Mesothelial cell of epicardium (in vitro differentiated cells): ENCODE data around the gene CSMD2. TPM values are rescaled to one million over a fixed set of nuclear protein-coding genes. Genes with fewer than 3 reads are reported as not detected.

Experiments
- DNase-seq, 2 experiments: peaks; one replicate each; pipeline ENCODE4 v3.0.0; 2021; ENCODE audit warnings: low spot score in 2 of 2; ENCODE audit not compliant: unreplicated experiment in 2 of 2
- H3K27ac Mint-ChIP-seq: 2 replicates; pipeline ENCODE4 v1.8.0; 2021; ENCODE audit warnings: mixed read lengths
- H3K27me3 Mint-ChIP-seq: 2 replicates; pipeline ENCODE4 v1.8.0; 2021; ENCODE audit warnings: low read depth, mixed read lengths
- H3K36me3 Mint-ChIP-seq: 2 replicates; pipeline ENCODE4 v1.8.0; 2021; ENCODE audit warnings: mixed read lengths
- H3K4me1 Mint-ChIP-seq: 2 replicates; pipeline ENCODE4 v1.8.0; 2021; ENCODE audit warnings: mixed read lengths
- H3K4me3 Mint-ChIP-seq: 2 replicates; pipeline ENCODE4 v1.8.0; 2021; ENCODE audit warnings: mild to moderate bottlenecking, moderate library complexity, mixed read lengths
- H3K9me3 Mint-ChIP-seq: 2 replicates; pipeline ENCODE4 v1.8.0; 2021; ENCODE audit warnings: mixed read lengths
- CTCF ChIP-seq: fragments of 200-600 bp; sonication (generic); IDR thresholded peaks from one replicate; pipeline ENCODE4 v1.5.0; 2021; ENCODE audit warnings: antibody characterized with exemption; ENCODE audit not compliant: unreplicated experiment
- total RNA-seq: library from RNA; stranded (reverse); gene quantifications from 3 replicates; pipeline ENCODE4 v1.2.1, GENCODE V29; 2021

Gene CSMD2
- total RNA-seq, 1 donor from 2014 or later: 1.9 TPM

- H3K27me3 Mint-ChIP-seq: peaks cover 34% of the 10 kb centered on the region
- no peak for DNase-seq
- H3K36me3 Mint-ChIP-seq: no peaks in the 10 kb centered on the region
- H3K4me1 Mint-ChIP-seq: peaks cover 11% of the 10 kb centered on the region
- no peak overlapping the region for H3K27ac Mint-ChIP-seq
- H3K9me3 Mint-ChIP-seq: no peaks in the 10 kb centered on the region
- no peak for TF ChIP-seq CTCF
- no peak overlapping the region for H3K4me3 Mint-ChIP-seq
Observed at GRCh38 chr1:33849211-33849610, 315.8 kb downstream of the CSMD2 start.

- no peaks in the 10 kb centered on the region for H3K9me3 Mint-ChIP-seq
- DNase-seq: no peak
- peaks cover 28% of the 10 kb centered on the region for H3K27me3 Mint-ChIP-seq
- peaks cover 11% of the 10 kb centered on the region for H3K4me1 Mint-ChIP-seq
- TF ChIP-seq CTCF: no peak
- no peak overlapping the region for H3K4me3 Mint-ChIP-seq
- no peaks in the 10 kb centered on the region for H3K36me3 Mint-ChIP-seq
- H3K27ac Mint-ChIP-seq: no peak overlapping the region
Observed at GRCh38 chr1:33848205-33848937, 316.7 kb downstream of the CSMD2 start.

GRCh38 chr1:33846861-33847260, 318.2 kb downstream of the CSMD2 start:
- H3K27me3 Mint-ChIP-seq: peaks cover 21% of the 10 kb centered on the region
- no peak for TF ChIP-seq CTCF
- no peaks in the 10 kb centered on the region for H3K36me3 Mint-ChIP-seq
- no peak overlapping the region for H3K4me3 Mint-ChIP-seq
- no peak for DNase-seq
- peaks cover 15% of the 10 kb centered on the region for H3K4me1 Mint-ChIP-seq
- H3K27ac Mint-ChIP-seq: no peak overlapping the region
- H3K9me3 Mint-ChIP-seq: no peaks in the 10 kb centered on the region

GRCh38 chr1:33844166-33844565, 320.9 kb downstream of the CSMD2 start:
- Mint-ChIP-seq H3K27ac (no peak overlapping the region), H3K4me3 (no peak overlapping the region), H3K9me3 (no peaks in the 10 kb centered on the region), H3K27me3 (peaks cover 8% of the 10 kb centered on the region), H3K4me1 (peaks cover 15% of the 10 kb centered on the region), H3K36me3 (no peaks in the 10 kb centered on the region)
- TF ChIP-seq CTCF: no peak
- DNase-seq: no peak

- DNase-seq: no peak
- Mint-ChIP-seq H3K9me3 (no peaks in the 10 kb centered on the region), H3K27ac (no peak overlapping the region), H3K27me3 (peaks cover 15% of the 10 kb centered on the region), H3K4me1 (peaks cover 11% of the 10 kb centered on the region), H3K4me3 (no peak overlapping the region), H3K36me3 (no peaks in the 10 kb centered on the region)
- no peak for TF ChIP-seq CTCF
Observed at GRCh38 chr1:33842348-33842747, 322.7 kb downstream of the CSMD2 start.
